CD4-positive, alpha-beta T cell treated with Interleukin-21 for 1 hour (primary cell): ENCODE data around the gene ZFP14.

Experiments
- DNase-seq: peaks from one replicate; pipeline ENCODE4 v3.0.0-alpha.2; 2020

ZFP14 gene

GRCh38 chr19:36378625-36379509 is at the start of gene ZFP14:
Gene ZFP14, minus strand, starts transcription at chr19:36379201. Its CDS starts 11,309 bp downstream, at chr19:36367892.
- peak; percentile 97 for DNase-seq

GRCh38 chr19:36423925-36424324 is 44.9 kb upstream of the ZFP14 start:
- DNase-seq, result no peak

- DNase-seq, result no peak
Observed at GRCh38 chr19:36421749-36422481, 42.9 kb upstream of the ZFP14 start.

- no peak for DNase-seq
Observed at GRCh38 chr19:36420961-36421748, 42.2 kb upstream of the ZFP14 start.

- peak; percentile 81 for DNase-seq
Observed at GRCh38 chr19:36418287-36419001, 39.4 kb upstream of the ZFP14 start, which contains the start of gene ZFP82. Gene ZFP82, minus strand, starts transcription at chr19:36418644. Its CDS starts 8,855 bp downstream, at chr19:36409789.

GRCh38 chr19:36417752-36418286 is 38.8 kb upstream of the ZFP14 start:
- DNase-seq, result no peak

- DNase-seq, result no peak
Observed at GRCh38 chr19:36409841-36410240, 30.8 kb upstream of the ZFP14 start.

- DNase-seq, result no peak
Observed at GRCh38 chr19:36408101-36408500, 29.1 kb upstream of the ZFP14 start.

GRCh38 chr19:36404498-36404897 is 25.5 kb upstream of the ZFP14 start:
- no peak for DNase-seq

- no peak for DNase-seq
Observed at GRCh38 chr19:36401475-36401874, 22.5 kb upstream of the ZFP14 start.

- no peak for DNase-seq
Observed at GRCh38 chr19:36398571-36398970, 19.6 kb upstream of the ZFP14 start.

- DNase-seq, result no peak
Observed at GRCh38 chr19:36392916-36393673, 14.1 kb upstream of the ZFP14 start.

- DNase-seq, result no peak
Observed at GRCh38 chr19:36379510-36379819, 464 bp upstream of the ZFP14 start.

- no peak for DNase-seq
Observed at GRCh38 chr19:36377541-36378178, 1.3 kb downstream of the ZFP14 start.

GRCh38 chr19:36373638-36374156 is 5.3 kb downstream of the ZFP14 start:
- DNase-seq, result no peak

- DNase-seq, result no peak
Observed at GRCh38 chr19:36371886-36372285, 7.1 kb downstream of the ZFP14 start.

- DNase-seq, result no peak
Observed at GRCh38 chr19:36363845-36364244, 15.2 kb downstream of the ZFP14 start.

GRCh38 chr19:36340786-36341372 is 38.1 kb downstream of the ZFP14 start:
- DNase-seq, result no peak

- DNase-seq, result peak; percentile 81
Observed at GRCh38 chr19:36331353-36332228, 47.4 kb downstream of the ZFP14 start.
